Measurements from ENCODE around the gene IRF2.

GRCh38 chr4:184385705-184386141, 88.6 kb downstream of the IRF2 start:
- TF ChIP-seq FOSB (CRISPR knock-in tag; IDR thresholded peaks at IDR 0.05), result no peak
- no peak for TF ChIP-seq CTCF (IDR thresholded peaks at IDR 0.05)
- TF ChIP-seq RAD21 (conservative IDR thresholded peaks at IDR 0.05 in 1 of 2, IDR thresholded peaks at IDR 0.05 in 1 of 2), result no peak
- no peak for TF ChIP-seq MAX (IDR thresholded peaks at IDR 0.05)
- no peak for TF ChIP-seq MAZ (IDR thresholded peaks at IDR 0.05; ENCODE audit: borderline replicate concordance, low read depth, low read length)
- TF ChIP-seq RNF2 (IDR thresholded peaks at IDR 0.05; ENCODE audit: borderline replicate concordance, low read depth), result no peak
